GM12864 (cell line): ENCODE measurements around the gene TBL1XR1.

Experiments
- DNase-seq: peaks from one replicate; pipeline ENCODE4 v3.0.0-alpha.2; 2011; ENCODE audit warnings: low read depth
- H3K4me3 ChIP-seq: 2 replicates; pipeline ENCODE4 v1.5.1; 2011; ENCODE audit warnings: mild to moderate bottlenecking, low read depth, low read length, control low read depth
- CTCF ChIP-seq: IDR thresholded peaks from 2 replicates; pipeline ENCODE4 v1.5.1; 2011; ENCODE audit warnings: low read depth, mild to moderate bottlenecking, moderate library complexity, low read length, control low read depth, inconsistent platforms; ENCODE audit errors: missing control alignments

TBL1XR1 gene

GRCh38 chr3:177231242-177231641 lies 34.0 kb upstream of the TBL1XR1 start:
- no peak overlapping the region for H3K4me3 ChIP-seq
- TF ChIP-seq CTCF: no peak
- no peak for DNase-seq

- TF ChIP-seq CTCF: no peak
- DNase-seq: no peak
- H3K4me3 ChIP-seq: no peak overlapping the region
Observed at GRCh38 chr3:177230641-177231040, 33.4 kb upstream of the TBL1XR1 start.

GRCh38 chr3:177229791-177230190 lies 32.5 kb upstream of the TBL1XR1 start:
- DNase-seq: no peak
- no peak for TF ChIP-seq CTCF

GRCh38 chr3:177228601-177229190 lies 31.4 kb upstream of the TBL1XR1 start:
- no peak for TF ChIP-seq CTCF
- no peak overlapping the region for H3K4me3 ChIP-seq
- DNase-seq: no peak

More at GRCh38 chr3:177229791-177230190, 32.5 kb upstream of the TBL1XR1 start:
- H3K4me3 ChIP-seq: no peak overlapping the region

- no peak for DNase-seq
- TF ChIP-seq CTCF: no peak
- no peak overlapping the region for H3K4me3 ChIP-seq
Observed at GRCh38 chr3:177224414-177224813, 27.1 kb upstream of the TBL1XR1 start.

- TF ChIP-seq CTCF: no peak
- no peak overlapping the region for H3K4me3 ChIP-seq
- DNase-seq: no peak
Observed at GRCh38 chr3:177221744-177222143, 24.5 kb upstream of the TBL1XR1 start.

GRCh38 chr3:177220136-177220974 lies 23.1 kb upstream of the TBL1XR1 start:
- no peak for TF ChIP-seq CTCF
- no peak overlapping the region for H3K4me3 ChIP-seq

More at GRCh38 chr3:177220136-177220974, 23.1 kb upstream of the TBL1XR1 start:
- DNase-seq: no peak
